C4-2B (cell line): ENCODE results near the gene CFAP74.

ENCODE experiments used
- H3K27ac ChIP-seq: fragments of 450-650 bp; 2 replicates; pipeline ENCODE4 v1.5.1; 2017
- ZFX ChIP-seq: fragments of 450-650 bp; IDR thresholded peaks from 2 replicates; pipeline ENCODE4 v1.6.1; 2017
- TF ChIP-seq, protein P1 (sequence below): fragments of 450-650 bp; conservative IDR thresholded peaks from 2 replicates; pipeline ENCODE4 v1.5.1; 2017; ENCODE audit warnings: mild to moderate bottlenecking

The CFAP74 gene

DNA sequence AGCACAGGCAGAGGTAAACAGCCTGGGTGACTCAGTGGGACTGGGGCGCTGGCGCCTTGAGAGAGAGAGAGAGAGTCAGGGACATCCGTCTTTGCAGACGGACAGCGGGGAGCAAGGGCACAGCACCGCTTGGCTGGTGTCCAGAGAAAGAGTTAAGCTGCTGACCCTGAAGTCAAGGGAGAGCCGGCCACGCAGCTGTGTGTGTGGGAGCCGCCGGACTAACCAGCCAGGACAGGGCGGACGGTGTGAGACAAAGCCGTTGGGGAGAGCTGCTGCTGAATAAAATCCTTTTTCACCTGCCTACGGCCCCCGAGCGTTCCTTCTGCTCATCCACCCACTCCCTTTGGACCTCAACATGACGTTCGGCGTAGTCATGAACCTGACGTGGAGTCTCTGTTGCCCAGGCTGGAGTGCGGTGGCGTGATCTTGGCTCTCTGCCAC lies 14.5 kb downstream of the CFAP74 start:
- TF ChIP-seq, protein P1, sequence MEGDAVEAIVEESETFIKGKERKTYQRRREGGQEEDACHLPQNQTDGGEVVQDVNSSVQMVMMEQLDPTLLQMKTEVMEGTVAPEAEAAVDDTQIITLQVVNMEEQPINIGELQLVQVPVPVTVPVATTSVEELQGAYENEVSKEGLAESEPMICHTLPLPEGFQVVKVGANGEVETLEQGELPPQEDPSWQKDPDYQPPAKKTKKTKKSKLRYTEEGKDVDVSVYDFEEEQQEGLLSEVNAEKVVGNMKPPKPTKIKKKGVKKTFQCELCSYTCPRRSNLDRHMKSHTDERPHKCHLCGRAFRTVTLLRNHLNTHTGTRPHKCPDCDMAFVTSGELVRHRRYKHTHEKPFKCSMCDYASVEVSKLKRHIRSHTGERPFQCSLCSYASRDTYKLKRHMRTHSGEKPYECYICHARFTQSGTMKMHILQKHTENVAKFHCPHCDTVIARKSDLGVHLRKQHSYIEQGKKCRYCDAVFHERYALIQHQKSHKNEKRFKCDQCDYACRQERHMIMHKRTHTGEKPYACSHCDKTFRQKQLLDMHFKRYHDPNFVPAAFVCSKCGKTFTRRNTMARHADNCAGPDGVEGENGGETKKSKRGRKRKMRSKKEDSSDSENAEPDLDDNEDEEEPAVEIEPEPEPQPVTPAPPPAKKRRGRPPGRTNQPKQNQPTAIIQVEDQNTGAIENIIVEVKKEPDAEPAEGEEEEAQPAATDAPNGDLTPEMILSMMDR = no peak
- TF ChIP-seq ZFX = no peak
- no peak overlapping the region for H3K27ac ChIP-seq

DNA sequence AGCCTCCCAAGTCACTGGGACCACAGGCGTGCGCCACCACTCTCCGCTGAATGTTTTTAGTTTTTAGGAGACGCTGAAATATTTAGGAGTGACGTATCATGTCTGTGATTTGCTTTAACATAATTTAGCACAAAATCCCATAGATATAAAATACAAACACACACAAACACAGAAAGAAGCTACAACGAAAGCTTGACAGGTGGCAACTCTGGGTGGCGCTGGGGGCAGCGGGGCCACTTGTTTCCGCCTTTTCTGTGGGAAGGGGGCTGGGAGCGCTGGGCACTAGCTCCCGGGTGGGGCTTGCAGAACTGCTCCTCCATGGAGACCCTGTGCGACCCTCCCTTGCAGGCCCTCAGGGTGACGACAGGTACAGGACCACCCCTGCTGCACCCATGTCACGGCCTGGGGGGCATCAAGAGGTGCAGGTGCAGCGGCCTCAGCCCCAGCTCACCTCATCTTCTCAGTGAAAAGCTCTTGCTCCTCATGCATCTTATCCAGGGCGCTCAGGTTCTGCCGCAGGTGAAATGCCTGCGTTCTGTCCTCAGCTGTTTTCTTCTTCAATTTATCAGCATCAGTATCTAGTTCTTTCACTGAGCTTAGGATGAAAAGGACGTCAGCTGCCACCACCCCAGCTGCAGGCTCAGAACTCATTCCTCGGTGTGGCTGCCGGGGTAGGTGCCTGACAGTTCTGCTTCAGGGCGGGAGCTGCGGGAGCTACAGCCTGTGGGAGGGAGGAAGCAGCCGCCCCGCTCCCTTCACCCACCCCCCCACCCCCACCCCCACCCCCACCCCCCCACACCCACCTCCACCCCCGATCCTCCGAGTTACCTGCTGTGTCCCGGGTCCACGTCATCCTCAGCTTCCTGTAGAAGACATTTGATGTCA lies 15.3 kb downstream of the CFAP74 start:
- TF ChIP-seq ZFX = no peak
- TF ChIP-seq, protein P1 = no peak
- no peak overlapping the region for H3K27ac ChIP-seq

DNA sequence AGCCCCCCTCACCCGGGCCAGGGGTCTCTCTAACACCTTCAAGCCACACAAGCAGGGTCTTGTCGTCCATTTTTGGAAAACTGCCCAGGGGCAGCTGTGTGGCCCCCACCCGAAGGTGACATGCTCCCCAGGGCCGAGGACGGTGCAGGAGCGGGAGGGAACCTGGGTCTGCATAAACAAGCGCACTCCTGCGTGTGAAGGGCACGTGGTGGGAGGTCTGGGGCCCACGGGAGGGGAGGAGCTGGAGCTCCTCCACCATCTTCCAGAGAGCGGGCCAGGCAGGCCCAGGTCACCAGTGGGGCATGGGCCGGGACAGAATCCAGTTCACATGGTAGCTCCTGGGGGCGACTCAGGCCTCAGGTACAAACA lies 16.5 kb downstream of the CFAP74 start:
- no peak overlapping the region for H3K27ac ChIP-seq
- TF ChIP-seq ZFX = no peak
- TF ChIP-seq, protein P1 = no peak

- H3K27ac ChIP-seq = no peak overlapping the region
- TF ChIP-seq, protein P1 = no peak
- no peak for TF ChIP-seq ZFX
Observed at GRCh38 chr1:1986451-1987141, 17.0 kb downstream of the CFAP74 start.

DNA sequence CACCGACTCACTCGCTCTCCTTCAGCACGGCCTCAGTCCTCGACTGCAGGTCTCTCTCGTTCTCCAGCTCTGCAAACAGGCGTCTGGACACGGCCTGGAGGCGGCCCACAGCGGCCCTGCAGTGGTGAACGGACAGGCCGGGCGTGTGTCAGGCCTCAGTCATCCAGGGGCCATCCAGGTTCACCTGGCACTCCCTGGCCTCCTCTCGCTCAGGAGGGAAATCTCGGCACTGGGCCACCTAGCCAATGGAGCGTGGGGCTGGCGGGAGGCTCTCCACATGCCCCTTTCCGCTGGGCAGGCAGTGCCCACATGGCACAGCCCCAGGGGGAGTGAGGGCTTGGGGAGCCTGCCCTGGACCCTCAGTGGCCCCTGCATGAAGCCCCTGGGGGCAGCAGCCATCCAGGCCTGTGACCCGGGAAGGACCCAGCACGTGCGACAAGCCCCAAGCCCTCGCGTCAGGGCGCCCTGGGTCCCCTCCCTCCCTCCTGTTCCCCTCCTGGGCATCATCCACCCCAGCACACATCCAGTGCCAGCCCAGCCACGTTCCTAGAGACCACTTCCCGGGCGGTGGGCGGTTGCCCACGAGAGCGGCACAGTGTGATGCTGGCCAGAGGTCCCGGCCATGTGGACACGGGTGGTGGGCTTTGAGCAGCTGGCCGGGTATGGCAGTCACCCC lies 18.1 kb downstream of the CFAP74 start:
- no peak overlapping the region for H3K27ac ChIP-seq
- TF ChIP-seq ZFX = no peak
- TF ChIP-seq, protein P1 = no peak

- no peak overlapping the region for H3K27ac ChIP-seq
- TF ChIP-seq, protein P1 = no peak
- TF ChIP-seq ZFX = no peak
Observed at GRCh38 chr1:1984560-1985070, 19.0 kb downstream of the CFAP74 start.
